Measurements from ENCODE around the gene SLC25A23.

Gene SLC25A23

DNA sequence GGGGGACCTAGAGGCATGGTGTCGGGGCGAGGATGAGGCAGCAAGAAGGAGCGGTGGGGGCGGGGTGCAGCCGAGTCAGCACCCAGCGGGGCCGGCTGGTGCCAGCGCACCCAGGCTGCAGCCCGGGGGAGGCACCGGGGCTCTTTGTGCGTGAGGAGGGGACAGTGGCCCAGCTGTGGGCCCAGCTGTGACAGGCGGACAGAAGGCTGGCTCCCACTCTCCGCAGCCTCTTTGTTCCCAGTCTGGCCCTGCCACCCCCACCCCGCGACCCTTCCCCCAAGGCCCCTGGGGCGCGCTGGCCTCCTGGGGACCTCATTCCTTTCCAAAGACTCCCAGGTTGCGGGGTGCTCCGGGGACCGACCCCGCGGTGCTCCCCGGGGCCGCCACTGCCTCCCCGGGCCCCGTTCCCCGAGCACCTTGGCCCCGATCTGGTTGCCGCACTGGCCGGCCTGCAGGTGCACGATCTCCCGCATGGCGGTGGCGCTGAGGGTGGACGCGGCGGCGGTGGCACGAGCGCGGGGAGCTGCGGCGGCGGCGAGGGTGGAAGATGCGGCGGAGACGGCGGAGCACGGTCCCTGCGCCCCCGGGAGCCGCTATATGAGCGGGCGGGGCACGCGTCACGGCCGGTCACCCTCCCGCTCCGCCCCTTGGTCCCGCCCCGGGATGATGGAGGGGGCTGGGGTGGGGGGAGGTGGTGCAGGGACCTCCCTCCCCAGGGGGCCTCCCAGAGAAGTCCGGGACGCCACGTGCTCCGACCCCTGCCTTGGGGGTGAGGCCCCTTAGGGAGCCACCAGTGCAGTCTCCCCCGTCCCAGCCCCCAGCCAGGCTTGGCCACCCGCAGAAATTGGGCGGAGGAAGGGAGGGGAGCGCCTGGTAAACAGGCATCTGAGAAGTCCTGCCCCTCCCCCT, 42.4 kb upstream of the SLC25A23 start, which contains the start of gene TUBB4A:
Gene TUBB4A, minus strand, starts transcription at position 570 of the 909 bp plus-strand sequence. Its CDS starts 97 bp downstream, at position 473.
- TF ChIP-seq, protein P1, sequence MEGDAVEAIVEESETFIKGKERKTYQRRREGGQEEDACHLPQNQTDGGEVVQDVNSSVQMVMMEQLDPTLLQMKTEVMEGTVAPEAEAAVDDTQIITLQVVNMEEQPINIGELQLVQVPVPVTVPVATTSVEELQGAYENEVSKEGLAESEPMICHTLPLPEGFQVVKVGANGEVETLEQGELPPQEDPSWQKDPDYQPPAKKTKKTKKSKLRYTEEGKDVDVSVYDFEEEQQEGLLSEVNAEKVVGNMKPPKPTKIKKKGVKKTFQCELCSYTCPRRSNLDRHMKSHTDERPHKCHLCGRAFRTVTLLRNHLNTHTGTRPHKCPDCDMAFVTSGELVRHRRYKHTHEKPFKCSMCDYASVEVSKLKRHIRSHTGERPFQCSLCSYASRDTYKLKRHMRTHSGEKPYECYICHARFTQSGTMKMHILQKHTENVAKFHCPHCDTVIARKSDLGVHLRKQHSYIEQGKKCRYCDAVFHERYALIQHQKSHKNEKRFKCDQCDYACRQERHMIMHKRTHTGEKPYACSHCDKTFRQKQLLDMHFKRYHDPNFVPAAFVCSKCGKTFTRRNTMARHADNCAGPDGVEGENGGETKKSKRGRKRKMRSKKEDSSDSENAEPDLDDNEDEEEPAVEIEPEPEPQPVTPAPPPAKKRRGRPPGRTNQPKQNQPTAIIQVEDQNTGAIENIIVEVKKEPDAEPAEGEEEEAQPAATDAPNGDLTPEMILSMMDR (conservative IDR thresholded peaks at IDR 0.05; ENCODE audit: low read length), result no peak
- peak within 1 kb of the TSS; percentile 88 for H2AFZ ChIP-seq (ENCODE audit: low read length)
- H4K20me1 ChIP-seq (ENCODE audit: insufficient read depth, low read length, poor library complexity, severe bottlenecking), result no peaks in the 10 kb centered on the region
- H3K9ac ChIP-seq (ENCODE audit: low read depth, low read length, poor library complexity, severe bottlenecking), result peak within 1 kb of the TSS; percentile 50
- peak within 1 kb of the TSS; percentile 70 for H3K4me2 ChIP-seq (ENCODE audit: low read depth, low read length, poor library complexity, severe bottlenecking)
- no peaks in the 10 kb centered on the region for H3K9me3 ChIP-seq (ENCODE audit: insufficient read depth, low read depth, low read length)
- no peaks in the 10 kb centered on the region for H3F3A ChIP-seq (ENCODE audit: low read depth)
- H3K4me3 ChIP-seq (ENCODE audit: low read length, poor library complexity, severe bottlenecking), result peak within 1 kb of the TSS; percentile 71
- H3K4me1 ChIP-seq (ENCODE audit: insufficient read depth, low read length, poor library complexity, severe bottlenecking), result peaks cover 9% of the 10 kb centered on the region
- no peaks in the 10 kb centered on the region for H3K9me2 ChIP-seq (replicated peaks; ENCODE audit: low read depth, low read length)
- H3K79me2 ChIP-seq (ENCODE audit: insufficient read depth, low read length), result no peaks in the 10 kb centered on the region
- H3K36me3 ChIP-seq (ENCODE audit: insufficient read depth, low read length), result no peaks in the 10 kb centered on the region
- H3K27me3 ChIP-seq (ENCODE audit: insufficient read depth, low read length, poor library complexity, severe bottlenecking), result no peaks in the 10 kb centered on the region

DNA sequence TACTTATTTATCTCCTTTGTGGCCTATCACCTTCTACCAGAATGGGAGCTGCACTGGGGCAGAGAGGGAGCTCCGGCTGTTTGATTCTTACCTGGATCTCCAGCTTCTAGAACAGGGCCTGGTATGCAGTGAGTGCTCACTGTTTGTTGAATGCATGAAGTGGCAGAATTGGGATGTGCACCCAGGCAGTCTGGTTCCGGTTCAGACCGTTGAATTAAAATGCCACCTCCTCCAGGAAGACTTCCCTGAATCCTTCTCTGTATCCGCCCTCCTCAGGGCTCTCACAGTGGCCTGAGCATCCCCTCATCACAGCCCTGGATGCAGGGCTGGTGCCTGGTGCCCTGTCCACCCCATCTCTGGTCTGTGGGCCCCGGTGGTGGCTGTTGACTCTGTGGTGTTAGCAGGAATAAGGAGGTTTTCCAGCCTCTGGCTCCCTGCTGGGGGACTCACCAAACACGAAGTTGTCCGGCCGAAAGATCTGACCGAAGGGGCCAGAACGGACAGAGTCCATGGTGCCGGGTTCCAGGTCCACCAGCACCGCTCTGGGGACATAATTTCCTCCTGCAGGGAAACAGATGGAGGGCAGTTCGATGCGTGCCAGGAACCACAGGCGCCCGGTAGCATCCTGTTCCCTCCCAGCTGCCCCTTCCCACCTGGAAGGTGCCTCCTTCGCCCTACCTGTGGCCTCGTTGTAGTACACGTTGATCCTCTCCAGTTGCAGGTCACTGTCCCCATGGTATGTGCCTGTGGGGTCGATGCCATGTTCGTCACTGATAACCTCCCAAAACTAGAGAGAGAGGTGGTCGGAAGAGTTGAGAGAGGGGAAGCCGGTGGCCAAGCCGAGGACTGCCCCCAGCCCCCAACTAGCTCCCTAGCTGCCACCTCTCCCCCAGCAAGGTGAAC, 41.5 kb upstream of the SLC25A23 start:
- peaks cover 9% of the 10 kb centered on the region for H3K4me1 ChIP-seq (ENCODE audit: insufficient read depth, low read length, poor library complexity, severe bottlenecking)
- H2AFZ ChIP-seq (ENCODE audit: low read length), result no peak overlapping the region
- H3K9me2 ChIP-seq (replicated peaks; ENCODE audit: low read depth, low read length), result no peaks in the 10 kb centered on the region
- TF ChIP-seq, protein P1 (conservative IDR thresholded peaks at IDR 0.05; ENCODE audit: low read length), result no peak
- no peak for TF ChIP-seq EZH2phosphoT487 (IDR thresholded peaks at IDR 0.05; ENCODE audit: borderline replicate concordance)
- H3K79me2 ChIP-seq (ENCODE audit: insufficient read depth, low read length), result no peaks in the 10 kb centered on the region
- H3F3A ChIP-seq (ENCODE audit: low read depth), result no peaks in the 10 kb centered on the region
- peak overlapping the region; percentile 71 for H3K4me3 ChIP-seq (ENCODE audit: low read length, poor library complexity, severe bottlenecking)
- H3K4me2 ChIP-seq (ENCODE audit: low read depth, low read length, poor library complexity, severe bottlenecking), result peak overlapping the region; percentile 70
- H3K9me3 ChIP-seq (ENCODE audit: insufficient read depth, low read depth, low read length), result no peaks in the 10 kb centered on the region
- H3K27me3 ChIP-seq (ENCODE audit: insufficient read depth, low read length, poor library complexity, severe bottlenecking), result no peaks in the 10 kb centered on the region
- no peaks in the 10 kb centered on the region for H3K36me3 ChIP-seq (ENCODE audit: insufficient read depth, low read length)
- no peaks in the 10 kb centered on the region for H4K20me1 ChIP-seq (ENCODE audit: insufficient read depth, low read length, poor library complexity, severe bottlenecking)
- H3K9ac ChIP-seq (ENCODE audit: low read depth, low read length, poor library complexity, severe bottlenecking), result no peak overlapping the region

DNA sequence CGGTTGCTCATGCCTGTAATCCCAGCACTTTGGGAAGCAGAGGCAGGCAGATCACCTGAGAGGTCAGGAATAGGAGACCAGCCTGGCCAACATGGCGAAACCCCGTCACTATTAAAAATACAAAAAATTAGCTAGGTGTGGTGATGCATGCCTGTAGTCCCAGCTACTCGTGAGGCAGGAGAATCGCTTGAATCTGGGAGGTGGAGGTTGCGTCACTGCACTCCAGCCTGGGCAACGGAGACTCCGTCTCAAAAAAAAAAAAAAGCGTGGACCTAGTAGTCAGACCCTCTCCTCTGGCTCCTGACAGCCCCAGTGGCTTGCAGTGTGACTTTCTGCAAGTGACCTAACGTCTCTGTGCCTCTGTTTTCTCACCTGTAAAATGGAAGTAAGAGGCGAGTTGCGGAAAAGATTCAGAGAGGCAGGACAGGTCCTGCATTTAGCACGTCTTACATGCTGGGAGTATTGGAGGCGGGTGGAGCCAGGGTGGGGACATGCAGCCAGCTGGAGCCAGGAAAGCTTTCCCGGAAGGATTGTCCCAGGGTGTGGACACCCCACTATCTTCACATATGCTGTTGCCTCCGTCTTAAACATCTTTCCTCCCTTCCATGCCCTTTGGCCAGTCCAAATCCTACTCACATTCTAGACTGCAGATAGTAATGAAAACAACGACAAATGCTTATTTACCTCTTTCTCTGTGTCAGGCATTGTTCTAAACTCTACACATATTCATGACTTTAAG, 39.6 kb upstream of the SLC25A23 start:
- H3K4me1 ChIP-seq (ENCODE audit: insufficient read depth, low read length, poor library complexity, severe bottlenecking), result peaks cover 6% of the 10 kb centered on the region
- no peaks in the 10 kb centered on the region for H3K36me3 ChIP-seq (ENCODE audit: insufficient read depth, low read length)
- H3K27me3 ChIP-seq (ENCODE audit: insufficient read depth, low read length, poor library complexity, severe bottlenecking), result no peaks in the 10 kb centered on the region
- H3K9me3 ChIP-seq (ENCODE audit: insufficient read depth, low read depth, low read length), result no peaks in the 10 kb centered on the region
- H2AFZ ChIP-seq (ENCODE audit: low read length), result no peak overlapping the region
- H3K9ac ChIP-seq (ENCODE audit: low read depth, low read length, poor library complexity, severe bottlenecking), result no peak overlapping the region
- TF ChIP-seq EZH2phosphoT487 (IDR thresholded peaks at IDR 0.05; ENCODE audit: borderline replicate concordance), result no peak
- TF ChIP-seq, protein P1 (conservative IDR thresholded peaks at IDR 0.05; ENCODE audit: low read length), result no peak
- no peaks in the 10 kb centered on the region for H4K20me1 ChIP-seq (ENCODE audit: insufficient read depth, low read length, poor library complexity, severe bottlenecking)
- H3K9me2 ChIP-seq (replicated peaks; ENCODE audit: low read depth, low read length), result no peaks in the 10 kb centered on the region
- no peak overlapping the region for H3K4me2 ChIP-seq (ENCODE audit: low read depth, low read length, poor library complexity, severe bottlenecking)
- no peaks in the 10 kb centered on the region for H3K79me2 ChIP-seq (ENCODE audit: insufficient read depth, low read length)
- no peaks in the 10 kb centered on the region for H3F3A ChIP-seq (ENCODE audit: low read depth)
- H3K4me3 ChIP-seq (ENCODE audit: low read length, poor library complexity, severe bottlenecking), result no peak overlapping the region
